A172 (cell line): ENCODE data around the gene THAP11. TPM values are rescaled to one million over a fixed set of nuclear protein-coding genes. Genes with fewer than 3 reads are reported as not detected.

Experiments
- DNase-seq: peaks from one replicate; pipeline ENCODE4 v3.0.0-alpha.2; 2015; ENCODE audit warnings: low spot score
- total RNA-seq: library from RNA; depleted of rRNA; stranded (reverse); fragments of >200 nt; shearing (Covaris generic); gene quantifications from 2 replicates; pipeline ENCODE4 v1.2.3, GENCODE V29; 2014; rRNA removed

THAP11 gene
- total RNA-seq, 1 experiment from 2014 or later = 21.6 TPM

DNA sequence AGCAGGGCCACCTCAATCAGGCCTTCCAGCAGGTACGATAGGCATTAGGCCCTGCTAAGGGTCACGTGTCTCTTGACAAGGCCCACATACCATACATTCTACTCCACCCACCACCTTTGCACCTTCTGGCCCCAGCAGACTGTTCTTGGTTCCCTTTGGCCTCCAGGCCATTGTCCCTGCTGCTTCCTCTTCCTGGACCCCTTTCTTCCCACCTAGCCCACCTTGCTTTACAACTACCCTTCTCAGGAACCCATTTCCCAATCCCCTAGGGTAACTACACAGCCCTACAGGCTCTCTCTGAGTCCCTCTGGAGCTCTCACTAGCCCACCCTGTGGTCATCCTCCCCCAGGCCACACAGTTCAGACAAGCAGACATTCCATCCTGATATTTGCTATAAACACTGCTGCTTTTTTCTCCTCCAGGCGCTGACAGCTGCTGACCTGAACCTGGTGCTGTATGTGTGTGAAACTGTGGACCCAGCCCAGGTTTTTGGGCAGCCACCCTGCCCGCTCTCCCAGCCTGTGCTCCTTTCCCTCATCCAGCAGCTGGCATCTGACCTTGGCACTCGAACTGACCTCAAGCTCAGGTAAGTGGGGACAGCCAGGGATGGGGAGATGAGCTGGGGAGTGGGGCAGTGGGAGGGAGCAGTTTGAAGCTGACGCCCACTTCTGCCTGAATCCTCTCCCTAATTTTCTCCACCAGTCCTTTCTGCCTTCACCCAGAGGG, 41.2 kb downstream of the THAP11 start:
- no peak for DNase-seq

DNA sequence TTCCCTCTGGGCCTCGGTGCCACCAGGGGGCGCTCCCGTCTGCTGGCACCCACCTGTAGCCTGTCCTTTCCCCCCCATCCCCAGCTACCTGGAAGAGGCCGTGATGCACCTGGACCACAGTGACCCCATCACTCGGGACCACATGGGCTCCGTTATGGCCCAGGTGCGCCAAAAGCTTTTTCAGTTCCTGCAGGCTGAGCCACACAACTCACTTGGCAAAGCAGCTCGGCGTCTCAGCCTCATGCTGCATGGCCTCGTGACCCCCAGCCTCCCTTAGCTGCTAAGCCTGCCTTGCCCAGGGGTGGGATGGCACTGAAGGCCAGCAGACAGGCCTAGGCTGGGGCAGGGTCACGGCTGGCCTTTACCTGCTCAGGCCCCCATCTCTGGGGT, 41.7 kb downstream of the THAP11 start:
- DNase-seq = peak; percentile 20

DNA sequence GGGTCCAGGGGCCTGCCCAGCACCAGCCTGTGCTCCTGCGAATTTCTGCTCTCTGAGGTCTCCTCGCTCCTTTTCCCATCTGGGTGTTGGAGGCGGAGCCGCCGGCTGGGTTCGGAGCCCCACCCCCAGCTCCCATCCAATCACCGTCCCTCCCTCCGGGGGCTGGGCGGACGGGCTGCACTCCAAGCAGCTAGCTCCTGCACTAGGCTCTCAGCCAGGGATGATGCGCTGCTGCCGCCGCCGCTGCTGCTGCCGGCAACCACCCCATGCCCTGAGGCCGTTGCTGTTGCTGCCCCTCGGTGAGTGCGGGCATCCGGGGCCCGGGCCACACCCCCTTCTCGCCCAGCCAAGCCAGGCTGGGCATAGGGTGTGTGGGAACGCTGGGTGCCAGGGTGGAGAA, 42.6 kb downstream of the THAP11 start, which contains the start of gene NRN1L:
NRN1L (plus strand) TSS at position 202 of the 400 bp plus-strand sequence; CDS start at position 221, 19 bp downstream.
- DNase-seq = peak; percentile 78

DNA sequence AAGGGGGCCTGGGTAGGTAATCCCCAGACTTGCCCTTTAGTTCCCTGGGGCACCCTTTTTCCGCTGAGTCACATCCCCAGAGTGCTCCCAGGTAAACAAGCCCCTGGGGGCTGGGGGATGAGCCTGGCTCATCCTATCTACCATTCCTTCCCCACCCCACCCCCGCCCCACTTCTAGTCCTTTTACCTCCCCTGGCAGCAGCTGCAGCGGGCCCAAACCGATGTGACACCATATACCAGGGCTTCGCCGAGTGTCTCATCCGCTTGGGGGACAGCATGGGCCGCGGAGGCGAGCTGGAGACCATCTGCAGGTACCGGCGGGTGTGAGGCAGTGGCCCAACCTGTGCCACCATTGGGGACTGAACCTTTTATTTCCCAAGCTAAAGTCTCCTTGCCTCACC, 43.4 kb downstream of the THAP11 start:
- no peak for DNase-seq

DNA sequence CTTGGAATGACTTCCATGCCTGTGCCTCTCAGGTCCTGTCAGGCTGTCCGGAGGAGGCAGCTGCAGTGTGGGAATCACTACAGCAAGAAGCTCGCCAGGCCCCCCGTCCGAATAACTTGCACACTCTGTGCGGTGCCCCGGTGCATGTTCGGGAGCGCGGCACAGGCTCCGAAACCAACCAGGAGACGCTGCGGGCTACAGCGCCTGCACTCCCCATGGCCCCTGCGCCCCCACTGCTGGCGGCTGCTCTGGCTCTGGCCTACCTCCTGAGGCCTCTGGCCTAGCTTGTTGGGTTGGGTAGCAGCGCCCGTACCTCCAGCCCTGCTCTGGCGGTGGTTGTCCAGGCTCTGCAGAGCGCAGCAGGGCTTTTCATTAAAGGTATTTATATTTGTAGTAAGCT, 43.9 kb downstream of the THAP11 start:
- no peak for DNase-seq

DNA sequence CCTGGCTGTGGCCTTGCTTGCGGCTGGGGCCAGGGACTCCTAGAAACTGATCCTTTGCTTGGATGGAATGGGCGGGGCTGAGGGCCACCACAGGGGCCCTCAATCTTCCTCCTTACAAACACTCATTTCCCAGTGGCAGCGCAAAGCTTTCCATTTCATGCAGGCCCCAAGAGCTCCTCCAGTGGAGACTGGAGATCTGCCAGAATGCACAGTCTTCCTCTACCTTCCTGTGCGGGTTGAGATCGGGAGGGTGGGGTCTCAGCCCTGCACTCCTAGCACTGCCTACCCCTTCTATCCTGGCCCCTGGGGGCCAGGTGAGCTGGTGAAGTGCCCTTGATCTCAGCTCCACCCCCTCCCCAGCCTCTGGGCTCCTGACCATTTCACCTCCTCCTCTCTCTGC, 44.3 kb downstream of the THAP11 start:
- DNase-seq = no peak

DNA sequence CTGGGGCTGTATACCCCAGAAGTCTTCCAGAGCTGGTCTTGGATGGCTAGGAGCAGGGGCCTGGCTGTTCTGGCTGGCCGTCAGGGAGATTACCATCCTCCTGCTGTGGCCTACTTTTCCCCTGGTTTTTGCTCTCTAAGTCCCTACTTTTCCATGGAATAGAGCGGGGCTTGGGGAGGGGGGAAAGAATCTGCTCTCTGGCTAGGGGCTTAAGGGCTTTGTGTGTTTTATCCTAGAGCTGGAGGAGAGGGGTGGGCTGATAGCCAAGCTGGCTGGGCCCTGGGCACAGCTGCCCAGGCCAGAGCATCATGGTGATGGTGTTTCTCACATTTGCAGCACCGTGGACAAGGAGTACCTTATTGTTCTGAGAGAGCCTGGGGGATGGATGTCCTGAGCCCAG, 46.2 kb downstream of the THAP11 start:
- no peak for DNase-seq

DNA sequence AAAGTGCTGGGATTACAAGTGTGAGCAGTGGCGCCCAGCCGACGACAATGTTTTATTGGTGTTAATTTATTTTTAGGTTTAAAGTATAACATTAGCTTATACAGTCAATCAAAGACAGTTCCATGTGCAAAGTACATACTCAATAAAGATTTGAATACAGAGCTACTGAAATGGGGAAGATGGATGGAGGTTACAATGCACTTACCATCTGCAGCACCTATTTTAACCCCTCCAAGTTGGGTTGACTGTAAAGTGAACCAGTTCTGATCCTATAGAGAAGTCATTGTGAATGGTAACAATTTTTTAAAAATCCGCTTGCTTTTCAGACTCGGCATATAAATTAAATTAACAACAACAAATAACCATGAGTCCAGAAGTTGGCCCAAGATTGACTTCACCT, 50.3 kb downstream of the THAP11 start:
- no peak for DNase-seq

DNA sequence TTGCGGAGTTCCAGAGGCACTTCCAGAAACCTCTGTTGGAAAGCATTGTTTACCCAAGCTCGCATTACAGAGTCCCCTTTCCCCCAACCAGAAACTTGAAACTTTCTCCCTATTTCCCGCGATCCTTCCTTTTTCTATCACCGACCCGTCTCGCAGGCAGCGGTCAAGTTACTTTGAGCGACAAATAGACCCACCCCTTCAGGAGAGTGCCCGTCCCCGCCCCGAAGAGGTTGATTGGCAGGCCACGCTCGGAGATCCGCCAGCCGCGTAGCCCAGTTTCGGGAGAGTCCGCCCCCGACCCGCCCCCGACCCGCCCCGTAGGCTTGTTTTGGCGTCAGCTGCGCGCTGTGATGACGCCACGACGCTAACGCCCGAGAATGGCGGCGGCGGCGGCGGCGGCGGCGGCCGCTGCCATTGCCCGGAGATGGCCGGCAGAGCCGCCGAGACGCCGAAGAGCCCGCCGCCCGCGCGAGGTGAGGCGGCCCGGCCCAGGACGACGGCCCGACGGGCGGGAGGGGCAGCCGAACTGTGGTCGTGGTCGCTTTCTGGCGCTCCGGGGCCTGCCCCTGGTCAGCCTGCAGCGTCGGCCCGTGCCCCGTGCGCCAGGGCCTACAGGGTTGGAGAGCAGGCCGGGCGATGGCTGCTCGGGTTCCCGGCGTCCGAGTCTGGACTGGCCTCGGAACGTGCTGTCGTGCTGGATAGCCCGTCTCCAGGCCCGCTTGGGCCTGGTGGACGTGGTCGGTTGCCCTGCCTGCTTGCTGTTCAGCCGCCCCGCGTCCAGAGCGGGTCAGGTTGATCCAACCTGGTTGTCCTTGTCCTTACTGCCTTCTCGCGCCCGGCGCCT, 51.0 kb downstream of the THAP11 start, which contains the start of gene PSKH1:
PSKH1 (plus strand) TSS at position 356 of the 844 bp plus-strand sequence. CDS start 15,496 bp downstream, outside the sequence.
- DNase-seq = peak; percentile 81

Other genes starting within 250 kb of the THAP11 start
- 5.1 and 11.7 TPM in 2 replicates for gene CARMIL2, start 197.2 kb upstream of the THAP11 start, total RNA-seq
- 43.0 and 73.8 TPM in 2 replicates for gene ACD, start 182.1 kb upstream of the THAP11 start, total RNA-seq
- 5.7 and 12.9 TPM in 2 replicates for gene PARD6A, start 181.4 kb upstream of the THAP11 start, total RNA-seq
- 1.7 TPM in 1 of 2 replicates, not detected in the other for gene ENKD1, start 175.6 kb upstream of the THAP11 start, total RNA-seq
- not detected in 2 replicates for gene C16orf86, start 175.5 kb upstream of the THAP11 start, total RNA-seq
- 21.9 and 25.9 TPM in 2 replicates for gene GFOD2, start 123.0 kb upstream of the THAP11 start, total RNA-seq
- gene RANBP10, start 35.8 kb upstream of the THAP11 start, total RNA-seq = 3.7 and 8.8 TPM in 2 replicates
- 0.05 and 0.55 TPM in 2 replicates for gene TSNAXIP1, start 35.4 kb upstream of the THAP11 start, total RNA-seq
- 68.5 and 72.4 TPM in 2 replicates for gene NUTF2, start 4.6 kb downstream of the THAP11 start, total RNA-seq
- gene CENPT, start 5.4 kb downstream of the THAP11 start, total RNA-seq = 25.5 and 27.9 TPM in 2 replicates
- 31.8 and 50.7 TPM in 2 replicates for gene EDC4, start 30.7 kb downstream of the THAP11 start, total RNA-seq
- not detected in 2 replicates for gene NRN1L, start 42.6 kb downstream of the THAP11 start, total RNA-seq
- gene PSKH1, start 50.9 kb downstream of the THAP11 start, total RNA-seq = 3.3 and 3.5 TPM in 2 replicates
- gene CTRL, start 89.5 kb downstream of the THAP11 start, total RNA-seq = 0.33 and 0.96 TPM in 2 replicates
- 27.9 and 28.8 TPM in 2 replicates for gene PSMB10, start 94.5 kb downstream of the THAP11 start, total RNA-seq
- gene LCAT, start 101.8 kb downstream of the THAP11 start, total RNA-seq = 4.9 and 16.7 TPM in 2 replicates
- 25.1 and 26.6 TPM in 2 replicates for gene SLC12A4, start 126.3 kb downstream of the THAP11 start, total RNA-seq
- gene DPEP3, start 138.2 kb downstream of the THAP11 start, total RNA-seq = not detected in 2 replicates
- not detected in 2 replicates for gene DPEP2, start 157.2 kb downstream of the THAP11 start, total RNA-seq
- not detected in 2 replicates for gene DPEP2NB, start 173.6 kb downstream of the THAP11 start, total RNA-seq
- 9.1 and 10.2 TPM in 2 replicates for gene DDX28, start 180.9 kb downstream of the THAP11 start, total RNA-seq
- 12.8 and 12.9 TPM in 2 replicates for gene DUS2, start 181.0 kb downstream of the THAP11 start, total RNA-seq
- gene NFATC3, start 243.1 kb downstream of the THAP11 start, total RNA-seq = 13.4 and 14.3 TPM in 2 replicates